NT2/D1 (cell line): Measurements from ENCODE around the gene TLX1.

ENCODE experiments used
- SUZ12 ChIP-seq: IDR thresholded peaks from 2 replicates; pipeline ENCODE4 v1.6.1; 2011; ENCODE audit not compliant: insufficient read length, insufficient read depth; ENCODE audit errors: extremely low read depth
- YY1 ChIP-seq: IDR thresholded peaks from 2 replicates; pipeline ENCODE4 v1.6.1; 2011; ENCODE audit not compliant: insufficient read length, insufficient read depth
- ZNF274 ChIP-seq: IDR thresholded peaks from 2 replicates; pipeline ENCODE4 v1.6.1; 2011; ENCODE audit warnings: mild to moderate bottlenecking, low read depth, low read length

GRCh38 chr10:101091546-101092290 is 39.4 kb upstream of the TLX1 start:
- TF ChIP-seq ZNF274 (no peak), SUZ12 (no peak), YY1 (no peak)
